Fibroblast of skin of abdomen (primary cell): ENCODE measurements around the gene GNAO1.
A peak's percentile ranks its signal among the peaks of the same experiment; 100 is the strongest.

Source experiments
- DNase-seq: peaks from one replicate; pipeline ENCODE4 v3.0.0-alpha.2; 2013

GNAO1 gene

GRCh38 chr16:56315955-56316354 is 124.7 kb downstream of the GNAO1 start:
- DNase-seq: no peak

- no peak for DNase-seq
Observed at GRCh38 chr16:56316545-56316944, 125.3 kb downstream of the GNAO1 start.

- peak; percentile 78 for DNase-seq
Observed at GRCh38 chr16:56317998-56318826, 126.9 kb downstream of the GNAO1 start.

- no peak for DNase-seq
Observed at GRCh38 chr16:56318827-56319140, 127.5 kb downstream of the GNAO1 start.

- DNase-seq: no peak
Observed at GRCh38 chr16:56319376-56319775, 128.1 kb downstream of the GNAO1 start.

GRCh38 chr16:56320056-56320455 is 128.8 kb downstream of the GNAO1 start:
- no peak for DNase-seq

GRCh38 chr16:56320811-56321558 is 129.7 kb downstream of the GNAO1 start:
- no peak for DNase-seq

- DNase-seq: no peak
Observed at GRCh38 chr16:56321571-56321970, 130.3 kb downstream of the GNAO1 start.

GRCh38 chr16:56324406-56324805 is 133.1 kb downstream of the GNAO1 start:
- DNase-seq: no peak

GRCh38 chr16:56325956-56326355 is 134.7 kb downstream of the GNAO1 start:
- no peak for DNase-seq

GRCh38 chr16:56327071-56327928 is 136.0 kb downstream of the GNAO1 start:
- DNase-seq: no peak

- no peak for DNase-seq
Observed at GRCh38 chr16:56327929-56328258, 136.6 kb downstream of the GNAO1 start.

GRCh38 chr16:56328276-56329022 is 137.2 kb downstream of the GNAO1 start:
- DNase-seq: no peak

- no peak for DNase-seq
Observed at GRCh38 chr16:56329887-56330286, 138.6 kb downstream of the GNAO1 start.

- no peak for DNase-seq
Observed at GRCh38 chr16:56330476-56330875, 139.2 kb downstream of the GNAO1 start.

GRCh38 chr16:56331399-56331798 is 140.1 kb downstream of the GNAO1 start:
- no peak for DNase-seq

- no peak for DNase-seq
Observed at GRCh38 chr16:56331915-56332314, 140.6 kb downstream of the GNAO1 start.

GRCh38 chr16:56332464-56333079 is 141.3 kb downstream of the GNAO1 start:
- DNase-seq: peak; percentile 45

GRCh38 chr16:56334761-56335160 is 143.5 kb downstream of the GNAO1 start:
- DNase-seq: no peak

- DNase-seq: no peak
Observed at GRCh38 chr16:56336071-56336688, 144.9 kb downstream of the GNAO1 start.

GRCh38 chr16:56336711-56337110 is 145.4 kb downstream of the GNAO1 start:
- no peak for DNase-seq
